ENCODE data around the gene VAC14.

VAC14 gene

GRCh38 chr16:70703041-70703834 lies 97.7 kb downstream of the VAC14 start:
- no peak for DNase-seq

- DNase-seq: no peak
Observed at GRCh38 chr16:70702624-70703023, 98.3 kb downstream of the VAC14 start.

- no peak for DNase-seq
Observed at GRCh38 chr16:70701998-70702397, 99.0 kb downstream of the VAC14 start.

GRCh38 chr16:70701596-70701995 lies 99.4 kb downstream of the VAC14 start:
- DNase-seq: no peak

GRCh38 chr16:70701036-70701435 lies 99.9 kb downstream of the VAC14 start:
- DNase-seq: no peak

GRCh38 chr16:70700101-70701020 lies 100.6 kb downstream of the VAC14 start:
- DNase-seq: peak; percentile 21

- no peak for DNase-seq
Observed at GRCh38 chr16:70699696-70700095, 101.3 kb downstream of the VAC14 start.

- no peak for DNase-seq
Observed at GRCh38 chr16:70698901-70699300, 102.1 kb downstream of the VAC14 start.

GRCh38 chr16:70697594-70698170 lies 103.3 kb downstream of the VAC14 start:
- no peak for DNase-seq

- DNase-seq: peak; percentile 57
Observed at GRCh38 chr16:70696952-70697593, 103.9 kb downstream of the VAC14 start.

- no peak for DNase-seq
Observed at GRCh38 chr16:70696355-70696754, 104.6 kb downstream of the VAC14 start.

- peak; percentile 43 for DNase-seq
Observed at GRCh38 chr16:70695331-70696070, 105.5 kb downstream of the VAC14 start.

GRCh38 chr16:70694868-70695218 lies 106.1 kb downstream of the VAC14 start:
- no peak for DNase-seq

- DNase-seq: no peak
Observed at GRCh38 chr16:70694088-70694867, 106.7 kb downstream of the VAC14 start.

- no peak for DNase-seq
Observed at GRCh38 chr16:70692873-70693671, 107.9 kb downstream of the VAC14 start.

- DNase-seq: no peak
Observed at GRCh38 chr16:70692130-70692872, 108.7 kb downstream of the VAC14 start.

- no peak for DNase-seq
Observed at GRCh38 chr16:70691223-70692129, 109.5 kb downstream of the VAC14 start.

GRCh38 chr16:70689970-70690891 lies 110.7 kb downstream of the VAC14 start:
- no peak for DNase-seq

Data from GDM1 (cell line).